ENCODE data around the gene NPSR1.

DNA sequence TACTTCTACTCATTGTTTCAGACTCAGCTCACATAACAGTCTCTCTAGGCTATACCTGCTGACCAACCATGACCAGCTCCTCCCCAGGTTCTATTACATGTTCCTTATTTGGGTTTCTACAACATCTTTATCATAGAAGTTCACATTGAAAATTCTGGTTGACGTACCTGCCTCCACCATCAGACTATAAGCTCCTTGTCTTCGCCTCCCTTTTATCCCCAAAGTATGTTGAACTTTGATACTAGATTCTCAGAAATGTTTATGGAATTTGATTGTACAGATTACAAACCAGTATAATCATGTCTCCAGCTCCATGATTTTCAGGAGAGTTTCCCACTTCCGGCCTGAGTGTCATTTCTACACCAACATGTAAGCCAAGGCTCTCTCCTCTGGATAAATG is 15.0 kb downstream of the NPSR1 start:
- TF ChIP-seq, protein P1, sequence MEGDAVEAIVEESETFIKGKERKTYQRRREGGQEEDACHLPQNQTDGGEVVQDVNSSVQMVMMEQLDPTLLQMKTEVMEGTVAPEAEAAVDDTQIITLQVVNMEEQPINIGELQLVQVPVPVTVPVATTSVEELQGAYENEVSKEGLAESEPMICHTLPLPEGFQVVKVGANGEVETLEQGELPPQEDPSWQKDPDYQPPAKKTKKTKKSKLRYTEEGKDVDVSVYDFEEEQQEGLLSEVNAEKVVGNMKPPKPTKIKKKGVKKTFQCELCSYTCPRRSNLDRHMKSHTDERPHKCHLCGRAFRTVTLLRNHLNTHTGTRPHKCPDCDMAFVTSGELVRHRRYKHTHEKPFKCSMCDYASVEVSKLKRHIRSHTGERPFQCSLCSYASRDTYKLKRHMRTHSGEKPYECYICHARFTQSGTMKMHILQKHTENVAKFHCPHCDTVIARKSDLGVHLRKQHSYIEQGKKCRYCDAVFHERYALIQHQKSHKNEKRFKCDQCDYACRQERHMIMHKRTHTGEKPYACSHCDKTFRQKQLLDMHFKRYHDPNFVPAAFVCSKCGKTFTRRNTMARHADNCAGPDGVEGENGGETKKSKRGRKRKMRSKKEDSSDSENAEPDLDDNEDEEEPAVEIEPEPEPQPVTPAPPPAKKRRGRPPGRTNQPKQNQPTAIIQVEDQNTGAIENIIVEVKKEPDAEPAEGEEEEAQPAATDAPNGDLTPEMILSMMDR (IDR thresholded peaks at IDR 0.05) = no peak
- TF ChIP-seq POLR2A (IDR thresholded peaks at IDR 0.05) = no peak

Data from uterus (tissue), 2 donors.